Left kidney (tissue), 2 donors: Measurements from ENCODE around the gene IDI1. TPM values are rescaled to one million over a fixed set of nuclear protein-coding genes. Genes with fewer than 3 reads are reported as not detected.
"Not testable (repeated sequence)": the region's sequence is repeated elsewhere in the genome, so short reads cannot be mapped to it uniquely, and the experiment has no call there.

Experiments used
- DNase-seq: peaks from one replicate; pipeline ENCODE4 v3.0.0-alpha.2; 2013
- polyA plus RNA-seq: library from polyadenylated mRNA; unstranded; fragments of 120-200 nt; gene quantifications from one replicate; pipeline ENCODE4 v1.2.1, GENCODE V29; 2013; ENCODE audit not compliant: insufficient read length

IDI1 gene
- polyA plus RNA-seq, 1 donor = 63.7 TPM

GRCh38 chr10:1038769-1039168 lies 10.2 kb downstream of the IDI1 start:
- not testable (repeated sequence) for DNase-seq

DNA sequence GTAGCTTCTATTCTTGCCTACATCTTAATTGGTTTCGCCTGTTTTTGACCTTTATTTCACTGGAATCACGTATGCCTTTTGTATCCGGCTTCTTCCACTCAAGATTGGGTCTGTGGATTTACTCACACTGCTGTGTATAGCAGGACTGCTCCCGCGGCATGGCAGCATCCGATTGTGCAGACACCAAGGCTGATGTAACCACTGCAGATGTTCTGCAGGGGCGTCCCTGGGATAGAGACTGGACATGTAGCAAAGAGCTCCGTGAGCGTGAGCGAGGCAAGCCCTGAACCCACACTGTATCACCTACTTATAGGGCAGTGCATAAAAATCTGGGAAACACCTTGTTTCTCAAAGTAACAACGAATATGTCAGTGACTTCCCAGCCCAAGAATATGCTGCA lies 11.8 kb downstream of the IDI1 start:
- DNase-seq = no peak

DNA sequence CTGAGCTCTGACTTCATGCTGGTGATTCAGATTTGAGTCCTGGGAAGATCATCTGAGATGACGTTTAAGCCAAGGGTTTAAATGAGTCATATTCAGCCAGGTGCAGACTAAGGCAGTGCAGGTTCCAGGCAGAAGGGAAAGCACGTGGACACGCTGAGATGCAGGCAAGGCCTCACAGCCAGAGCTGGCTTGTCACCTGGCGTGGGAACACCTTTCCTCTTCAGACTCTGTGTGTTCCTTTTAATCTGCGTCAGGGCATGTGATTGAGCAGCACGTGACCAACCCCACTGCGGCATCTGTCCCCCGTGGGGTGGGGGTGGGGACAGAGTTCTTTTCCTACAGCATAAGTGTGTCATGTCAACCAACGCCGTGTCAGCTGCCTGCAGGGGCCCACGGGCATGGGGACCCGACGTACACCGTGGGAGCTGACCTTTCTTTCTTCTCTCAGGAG lies 12.6 kb downstream of the IDI1 start:
- DNase-seq = no peak

GRCh38 chr10:1035201-1035600 lies 13.7 kb downstream of the IDI1 start:
- DNase-seq = no peak

DNA sequence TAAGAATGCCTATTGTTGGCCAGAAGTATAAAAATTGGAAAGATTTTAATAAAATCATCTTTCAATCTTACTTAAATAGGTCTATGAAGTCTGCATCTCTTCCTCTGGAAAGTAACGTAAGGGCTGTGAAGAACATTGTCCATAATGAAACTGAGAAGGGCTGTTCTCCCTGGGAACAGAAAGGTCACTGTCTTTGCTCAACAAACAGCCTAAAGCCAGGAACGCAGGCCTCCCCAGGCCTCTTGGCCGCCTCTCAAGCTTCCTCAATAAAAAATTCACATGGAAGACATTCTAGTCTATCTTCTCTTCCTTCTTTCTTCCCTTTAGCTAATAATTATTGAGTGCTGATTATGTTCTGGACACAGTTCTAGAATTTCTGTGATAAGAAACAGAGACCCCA lies 14.2 kb downstream of the IDI1 start:
- DNase-seq = no peak

DNA sequence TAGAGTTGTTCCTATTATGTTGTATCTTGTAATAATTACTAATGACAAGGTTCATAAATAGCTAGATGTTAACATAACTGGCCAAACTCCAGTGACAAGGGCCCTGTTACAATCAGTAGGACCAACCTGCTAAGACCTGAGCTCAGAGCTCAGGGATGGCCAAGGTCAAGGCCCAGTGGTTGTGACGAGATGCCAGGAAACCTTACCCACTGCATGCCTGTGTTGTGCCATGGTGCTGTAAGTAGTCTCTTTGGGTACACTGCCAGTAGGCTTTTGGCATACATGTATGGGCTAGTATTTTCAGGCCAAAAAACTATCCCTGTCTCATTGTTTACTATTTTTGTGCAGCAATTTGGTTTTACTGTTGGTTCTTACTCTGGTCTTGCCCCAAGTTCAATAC lies 15.3 kb downstream of the IDI1 start:
- no peak for DNase-seq

- no peak for DNase-seq
Observed at GRCh38 chr10:1029838-1030237, 19.1 kb downstream of the IDI1 start.

- no peak for DNase-seq
Observed at GRCh38 chr10:1026578-1026977, 22.3 kb downstream of the IDI1 start.

DNA sequence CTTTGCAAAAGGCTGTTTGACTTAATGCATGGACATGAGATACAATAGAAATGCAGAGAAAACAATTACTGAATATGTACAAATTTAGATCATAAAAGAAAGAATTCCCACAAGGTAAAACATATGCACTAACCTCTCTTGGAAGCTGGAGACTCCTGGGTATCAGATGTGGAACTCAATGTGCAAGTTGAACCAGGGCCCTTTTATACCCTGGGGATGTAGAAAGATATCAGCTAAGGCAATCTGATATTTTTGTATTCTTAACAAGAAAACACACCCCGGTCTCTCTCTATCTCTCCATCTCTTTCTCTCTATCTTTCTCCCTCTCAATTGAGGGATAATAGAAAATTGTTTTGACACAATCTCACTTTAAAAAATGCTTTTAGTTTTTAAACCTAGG lies 23.2 kb downstream of the IDI1 start, which contains the start of gene IDI2:
TSS of gene IDI2 (minus strand) at position 177 of the 400 bp plus-strand sequence. CDS start 1,136 bp downstream, outside the sequence.
- no peak for DNase-seq

GRCh38 chr10:1024103-1024502 lies 24.8 kb downstream of the IDI1 start:
- no peak for DNase-seq

- DNase-seq = no peak
Observed at GRCh38 chr10:1022413-1022812, 26.5 kb downstream of the IDI1 start.

DNA sequence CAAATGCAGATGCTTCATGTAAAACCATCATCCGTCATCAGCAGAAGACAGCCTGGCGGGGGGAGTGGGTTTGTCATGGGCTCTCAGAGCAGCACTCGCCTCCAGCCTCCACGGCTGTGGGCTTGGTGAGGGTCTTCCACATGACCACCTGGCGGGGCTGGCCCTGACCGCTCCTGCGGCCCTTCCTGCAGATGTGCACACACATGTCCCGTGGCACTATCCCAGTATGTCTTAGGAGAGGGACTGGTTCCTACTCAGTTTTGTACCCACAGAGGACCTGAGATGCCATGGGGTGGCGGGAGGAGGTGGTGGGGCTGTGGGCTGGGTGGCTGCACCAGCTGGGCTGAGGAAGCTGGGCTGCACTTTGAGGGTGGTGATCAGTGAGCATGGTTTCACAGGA lies 28.0 kb downstream of the IDI1 start:
- DNase-seq = no peak

DNA sequence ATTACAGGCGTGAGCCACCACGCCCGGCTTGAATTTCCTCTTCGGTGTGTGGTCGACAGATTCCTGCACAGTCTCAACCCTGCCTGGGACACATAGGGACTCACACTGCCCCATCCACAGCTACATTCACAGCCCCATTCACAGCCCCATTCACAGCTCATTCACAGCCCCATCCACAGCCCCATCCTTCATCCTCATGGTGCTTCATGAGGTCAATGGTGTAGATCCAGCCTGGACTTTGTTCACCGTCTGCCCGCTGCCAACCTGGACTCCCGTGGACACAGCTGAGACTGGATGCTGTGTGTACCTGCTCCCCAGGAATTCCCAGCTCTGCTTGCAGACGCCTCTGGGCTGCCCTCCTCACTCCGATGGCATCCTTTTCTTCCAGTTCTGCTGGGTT lies 28.5 kb downstream of the IDI1 start:
- no peak for DNase-seq

DNA sequence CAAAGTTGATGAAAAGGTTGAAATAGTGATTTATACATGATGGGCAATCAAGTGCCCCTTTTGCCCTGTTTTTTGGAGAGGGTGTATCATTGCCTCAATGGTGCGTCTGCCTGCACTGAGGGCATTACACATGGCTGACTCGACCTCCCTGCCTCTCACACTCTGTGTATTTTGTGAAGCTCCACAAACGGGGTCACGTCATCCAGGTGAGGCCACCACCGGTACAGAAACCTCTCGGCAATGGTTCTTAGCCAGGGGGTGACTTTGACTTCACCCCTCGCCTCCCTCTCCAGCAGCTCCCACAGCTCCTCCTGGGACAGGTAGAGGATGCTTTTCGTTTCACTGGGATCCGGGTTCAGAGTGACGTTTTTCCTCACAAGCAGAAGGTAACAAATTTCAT lies 29.6 kb downstream of the IDI1 start:
- no peak for DNase-seq

GRCh38 chr10:1015688-1016087 lies 33.2 kb downstream of the IDI1 start:
- no peak for DNase-seq

GRCh38 chr10:1011696-1012095 lies 37.2 kb downstream of the IDI1 start:
- no peak for DNase-seq

DNA sequence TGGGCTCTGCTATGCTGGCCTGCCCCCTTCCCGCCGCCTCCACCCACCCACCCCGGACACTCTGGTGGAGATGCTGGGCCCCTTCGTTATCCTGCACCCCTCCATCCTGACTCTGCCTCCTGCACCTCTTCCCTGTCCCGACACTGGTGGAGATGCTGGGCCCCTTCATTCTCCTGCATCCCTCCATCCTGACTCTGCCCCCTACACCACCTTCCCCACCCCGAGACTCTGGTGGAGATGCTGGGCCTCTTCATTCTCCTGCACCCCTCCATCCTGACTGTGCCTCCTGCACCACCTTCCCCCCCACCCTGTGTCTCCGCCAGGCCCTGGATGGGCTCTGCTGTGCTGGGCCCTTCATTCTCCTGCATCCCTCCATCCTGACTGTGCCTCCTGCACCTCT lies 38.2 kb downstream of the IDI1 start:
- no peak for DNase-seq

- DNase-seq = not testable (repeated sequence)
Observed at GRCh38 chr10:1009947-1010346, 39.0 kb downstream of the IDI1 start.

DNA sequence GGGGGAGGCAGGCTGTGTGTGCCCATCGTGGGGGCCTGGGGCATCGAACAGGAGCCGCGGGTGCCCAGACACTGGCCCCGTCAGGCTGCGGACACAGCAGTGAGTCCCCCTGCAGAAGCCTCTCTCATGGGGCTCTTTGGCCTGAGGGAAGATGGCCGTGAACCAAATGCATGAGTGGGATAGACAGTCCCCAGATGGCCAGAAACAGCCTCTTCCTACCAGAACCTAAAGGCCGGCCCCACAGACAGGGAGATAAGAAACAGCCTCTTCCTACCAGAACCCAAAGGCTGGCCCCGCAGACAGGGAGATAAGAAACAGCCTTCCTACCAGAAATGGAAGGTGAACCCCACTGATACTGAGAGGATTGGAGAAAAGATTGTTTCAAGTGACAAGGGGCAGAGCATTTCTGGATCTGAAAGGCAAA lies 39.8 kb downstream of the IDI1 start:
- no peak for DNase-seq

DNA sequence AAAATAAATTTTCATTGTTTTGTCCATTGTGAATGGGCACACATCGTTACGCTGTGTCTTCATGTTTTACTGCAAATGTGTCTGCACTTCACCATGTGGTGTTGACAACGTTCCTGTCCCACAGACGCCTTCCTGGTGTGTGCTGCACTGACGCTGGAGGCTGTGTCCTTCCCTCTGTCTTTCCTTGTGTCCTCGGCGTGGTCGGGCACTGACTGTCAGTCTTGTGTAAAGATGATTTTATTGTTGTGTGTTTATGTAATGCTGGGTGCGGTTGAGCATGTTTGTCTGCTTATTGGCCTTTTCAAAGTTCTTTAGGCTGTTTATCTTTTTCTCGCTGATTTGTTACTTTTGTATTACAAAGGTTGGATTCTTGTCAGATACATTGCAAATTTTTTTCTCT lies 41.3 kb downstream of the IDI1 start:
- DNase-seq = no peak

DNA sequence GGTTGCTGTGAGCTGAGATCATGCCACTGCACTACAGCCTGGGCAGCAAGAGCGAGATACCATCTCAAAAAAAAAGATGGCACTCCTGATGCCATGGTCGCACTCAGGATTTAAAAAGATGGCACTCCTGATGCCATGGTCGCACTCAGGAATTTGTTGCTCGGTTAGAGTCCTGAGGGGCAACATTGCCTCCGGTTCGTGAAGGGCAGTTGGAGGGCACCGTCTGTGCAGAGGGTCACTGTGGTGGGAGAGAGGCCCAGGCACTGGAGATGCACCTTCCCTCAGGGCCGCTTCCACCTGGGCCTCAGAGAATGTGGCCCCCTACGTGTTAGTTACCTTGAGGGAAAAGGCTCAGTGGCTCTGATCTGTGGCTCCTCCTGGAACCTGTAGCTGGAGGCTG lies 42.3 kb downstream of the IDI1 start:
- no peak for DNase-seq

DNA sequence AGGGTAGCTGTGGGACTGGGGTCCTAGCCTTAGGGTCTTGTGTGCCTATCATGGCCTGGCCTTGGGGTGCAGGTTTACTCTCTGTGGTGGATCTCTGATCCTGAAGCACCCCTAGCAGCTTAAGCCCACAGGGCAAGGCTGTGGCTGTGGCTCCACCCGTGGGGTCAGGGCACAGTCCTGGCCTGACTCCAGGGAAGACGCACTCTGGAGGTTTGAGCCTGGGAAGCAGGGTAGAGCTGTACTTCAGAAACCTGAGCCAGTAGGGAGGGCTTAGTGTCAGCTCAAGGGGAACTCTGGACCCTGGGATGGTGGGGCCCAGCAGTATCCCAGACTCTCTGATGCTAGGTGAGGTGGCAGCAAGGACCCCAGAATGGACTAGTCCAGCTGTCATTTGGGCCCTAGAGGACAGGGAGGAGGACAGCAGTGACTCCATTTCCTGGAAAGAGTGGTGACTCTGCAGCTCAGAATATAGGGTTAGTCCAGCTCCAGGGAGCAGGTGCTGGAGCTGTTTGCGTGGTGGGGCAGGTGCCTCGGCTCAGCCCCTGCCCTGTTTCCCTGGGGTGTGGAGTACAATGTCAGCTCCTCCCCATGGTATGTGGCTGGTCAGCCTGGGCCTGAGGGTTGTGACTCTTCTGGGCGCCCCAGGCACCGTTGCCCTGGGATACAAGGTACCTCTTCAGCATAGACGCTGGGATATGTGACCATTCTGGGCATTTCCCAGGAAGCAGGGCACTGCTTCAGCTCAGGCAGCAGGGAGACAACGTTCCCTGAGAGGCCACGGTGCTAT lies 44.8 kb downstream of the IDI1 start:
- DNase-seq = no peak

DNA sequence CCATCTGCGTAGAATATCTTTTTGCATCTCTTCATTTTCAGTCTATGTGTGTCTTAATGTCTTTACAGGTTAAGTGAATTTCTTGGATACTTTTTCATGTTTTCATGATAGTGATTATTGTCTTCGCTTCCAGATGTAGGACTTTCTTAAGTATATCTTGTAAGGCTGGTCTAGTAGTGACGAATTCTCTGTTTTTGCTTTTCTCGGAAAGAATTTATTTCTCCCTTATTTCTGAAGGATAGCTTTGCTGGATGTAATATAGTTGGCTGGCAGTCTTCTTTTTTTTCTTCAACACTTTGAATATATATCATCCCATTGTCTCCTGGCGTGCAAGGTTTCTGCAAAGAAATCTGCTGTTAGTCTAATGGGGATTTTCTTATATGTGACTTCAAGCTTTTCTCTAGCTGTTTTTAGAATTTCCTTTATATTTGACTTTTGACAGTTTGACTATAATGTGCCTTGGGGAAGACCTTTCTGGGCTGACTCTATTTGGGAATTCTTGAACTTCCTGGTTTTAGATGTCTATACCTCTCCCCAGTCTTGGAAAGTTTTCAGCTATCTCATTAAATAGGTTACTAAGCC lies 46.4 kb downstream of the IDI1 start:
- no peak for DNase-seq
